Nephron progenitor cell (in vitro differentiated cells): ENCODE data around the gene LAMA2.

ENCODE experiments used
- DNase-seq: peaks from one replicate; pipeline ENCODE4 v3.0.0; 2021
- H3K27ac Mint-ChIP-seq: 2 replicates; pipeline ENCODE4 v1.8.0; 2021; ENCODE audit warnings: mild to moderate bottlenecking, moderate library complexity, mixed read lengths
- H3K27me3 Mint-ChIP-seq: 2 replicates; pipeline ENCODE4 v1.8.0; 2021; ENCODE audit warnings: mild to moderate bottlenecking, low read depth, mixed read lengths; ENCODE audit not compliant: poor library complexity
- H3K36me3 Mint-ChIP-seq: 2 replicates; pipeline ENCODE4 v1.8.0; 2021; ENCODE audit warnings: low read depth, mixed read lengths
- H3K4me1 Mint-ChIP-seq: 2 replicates; pipeline ENCODE4 v1.8.0; 2021; ENCODE audit warnings: mixed read lengths
- H3K4me3 Mint-ChIP-seq: 2 replicates; pipeline ENCODE4 v1.8.0; 2021; ENCODE audit warnings: mild to moderate bottlenecking, moderate library complexity, mixed read lengths
- H3K9me3 Mint-ChIP-seq: 2 replicates; pipeline ENCODE4 v1.8.0; 2021; ENCODE audit warnings: mild to moderate bottlenecking, moderate library complexity, mixed read lengths
- TF ChIP-seq, protein P1 (sequence below): fragments of 200-600 bp; sonication (generic); IDR thresholded peaks from 2 replicates; pipeline ENCODE4 v1.5.0; 2021; ENCODE audit warnings: antibody characterized with exemption

The LAMA2 gene

DNA sequence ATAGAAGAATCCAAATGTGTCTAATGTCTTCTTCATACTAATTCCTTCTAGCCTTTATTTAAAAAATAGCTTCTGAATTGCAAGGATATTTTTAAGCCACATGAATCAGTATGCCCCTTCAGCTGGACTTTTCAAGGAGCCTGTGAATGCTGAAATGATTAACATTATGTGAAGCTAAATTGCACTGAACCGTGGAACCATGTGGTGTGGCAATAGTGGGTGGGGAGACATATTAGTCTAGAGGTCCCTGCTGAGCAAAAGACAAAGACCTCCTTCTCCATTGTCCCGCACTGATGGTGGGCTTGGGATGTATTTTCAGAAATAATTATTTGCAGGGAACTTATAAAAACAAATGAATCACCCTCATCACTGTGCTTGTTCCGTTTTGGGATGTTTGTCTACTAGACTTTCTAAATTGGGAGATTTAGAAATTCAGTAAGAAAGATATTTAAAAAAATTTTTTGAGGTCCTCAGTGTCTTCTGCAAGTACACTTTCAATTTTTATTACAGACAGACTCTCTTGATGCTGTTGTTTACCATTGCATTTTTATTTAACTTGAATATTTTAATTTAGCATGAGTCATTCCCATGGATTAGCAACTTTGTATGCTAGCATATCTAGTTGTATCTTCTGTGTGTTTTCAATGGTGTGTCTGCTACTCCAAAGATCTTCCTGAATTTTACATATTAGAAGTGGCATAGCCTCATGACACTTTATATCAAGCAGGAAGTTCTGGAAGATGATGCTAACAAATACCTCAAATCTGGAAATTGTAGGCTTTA, 238.1 kb downstream of the LAMA2 start:
- Mint-ChIP-seq H3K4me3 (no peak overlapping the region), H3K27ac (no peak overlapping the region), H3K4me1 (no peaks in the 10 kb centered on the region), H3K9me3 (no peaks in the 10 kb centered on the region), H3K36me3 (no peaks in the 10 kb centered on the region), H3K27me3 (peaks cover 3% of the 10 kb centered on the region)
- TF ChIP-seq, protein P1, sequence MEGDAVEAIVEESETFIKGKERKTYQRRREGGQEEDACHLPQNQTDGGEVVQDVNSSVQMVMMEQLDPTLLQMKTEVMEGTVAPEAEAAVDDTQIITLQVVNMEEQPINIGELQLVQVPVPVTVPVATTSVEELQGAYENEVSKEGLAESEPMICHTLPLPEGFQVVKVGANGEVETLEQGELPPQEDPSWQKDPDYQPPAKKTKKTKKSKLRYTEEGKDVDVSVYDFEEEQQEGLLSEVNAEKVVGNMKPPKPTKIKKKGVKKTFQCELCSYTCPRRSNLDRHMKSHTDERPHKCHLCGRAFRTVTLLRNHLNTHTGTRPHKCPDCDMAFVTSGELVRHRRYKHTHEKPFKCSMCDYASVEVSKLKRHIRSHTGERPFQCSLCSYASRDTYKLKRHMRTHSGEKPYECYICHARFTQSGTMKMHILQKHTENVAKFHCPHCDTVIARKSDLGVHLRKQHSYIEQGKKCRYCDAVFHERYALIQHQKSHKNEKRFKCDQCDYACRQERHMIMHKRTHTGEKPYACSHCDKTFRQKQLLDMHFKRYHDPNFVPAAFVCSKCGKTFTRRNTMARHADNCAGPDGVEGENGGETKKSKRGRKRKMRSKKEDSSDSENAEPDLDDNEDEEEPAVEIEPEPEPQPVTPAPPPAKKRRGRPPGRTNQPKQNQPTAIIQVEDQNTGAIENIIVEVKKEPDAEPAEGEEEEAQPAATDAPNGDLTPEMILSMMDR, result no peak
- DNase-seq, result no peak

- Mint-ChIP-seq H3K36me3 (no peaks in the 10 kb centered on the region), H3K4me1 (no peaks in the 10 kb centered on the region), H3K27ac (no peak overlapping the region), H3K9me3 (no peaks in the 10 kb centered on the region), H3K4me3 (no peak overlapping the region), H3K27me3 (peaks cover 3% of the 10 kb centered on the region)
- no peak for DNase-seq
- TF ChIP-seq, protein P1, result no peak
Observed at GRCh38 chr6:129124347-129124746, 241.4 kb downstream of the LAMA2 start.

GRCh38 chr6:129130106-129130505, 247.2 kb downstream of the LAMA2 start:
- H3K4me1 Mint-ChIP-seq, result no peaks in the 10 kb centered on the region
- no peak overlapping the region for H3K27ac Mint-ChIP-seq
- H3K36me3 Mint-ChIP-seq, result no peaks in the 10 kb centered on the region
- no peak for DNase-seq
- TF ChIP-seq, protein P1, result no peak
- H3K9me3 Mint-ChIP-seq, result no peaks in the 10 kb centered on the region
- no peaks in the 10 kb centered on the region for H3K27me3 Mint-ChIP-seq
- no peak overlapping the region for H3K4me3 Mint-ChIP-seq

DNA sequence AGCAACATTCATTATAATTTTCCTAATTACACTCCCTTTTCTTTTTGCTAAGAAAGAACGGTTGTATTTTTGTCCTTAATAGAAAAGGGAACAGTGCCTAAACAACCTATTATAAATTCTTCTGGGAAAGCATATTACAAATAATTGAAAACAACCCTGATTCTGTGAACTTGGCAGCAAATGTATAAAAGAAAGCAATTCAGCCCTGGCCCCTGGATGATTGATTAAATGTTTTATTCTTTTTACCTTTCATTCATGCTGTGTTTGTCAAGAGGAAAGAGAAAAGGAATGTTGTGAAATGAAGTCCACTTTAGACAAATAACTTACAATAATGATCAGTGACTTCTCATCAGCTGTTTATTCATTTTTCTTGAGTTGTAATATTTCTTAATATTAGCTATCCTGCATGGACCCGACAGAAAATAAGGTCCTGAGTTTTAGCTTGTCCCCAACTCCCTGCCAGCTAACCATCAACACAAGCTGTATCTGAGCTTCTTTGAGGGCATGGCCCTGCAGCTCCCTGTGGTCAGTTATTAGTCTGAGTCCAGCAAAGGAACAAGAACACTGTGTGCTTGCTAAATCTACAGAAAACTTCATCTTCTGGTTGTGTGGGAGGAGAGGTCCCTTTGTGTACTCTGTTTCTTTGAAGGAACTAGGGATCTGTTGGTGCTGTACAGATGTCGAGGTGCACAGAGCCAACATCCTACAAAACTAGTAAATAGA, 248.2 kb downstream of the LAMA2 start:
- Mint-ChIP-seq H3K27me3 (no peaks in the 10 kb centered on the region), H3K4me1 (no peaks in the 10 kb centered on the region), H3K36me3 (no peaks in the 10 kb centered on the region), H3K4me3 (no peak overlapping the region), H3K27ac (no peak overlapping the region), H3K9me3 (no peaks in the 10 kb centered on the region)
- no peak for DNase-seq
- TF ChIP-seq, protein P1, result no peak

DNA sequence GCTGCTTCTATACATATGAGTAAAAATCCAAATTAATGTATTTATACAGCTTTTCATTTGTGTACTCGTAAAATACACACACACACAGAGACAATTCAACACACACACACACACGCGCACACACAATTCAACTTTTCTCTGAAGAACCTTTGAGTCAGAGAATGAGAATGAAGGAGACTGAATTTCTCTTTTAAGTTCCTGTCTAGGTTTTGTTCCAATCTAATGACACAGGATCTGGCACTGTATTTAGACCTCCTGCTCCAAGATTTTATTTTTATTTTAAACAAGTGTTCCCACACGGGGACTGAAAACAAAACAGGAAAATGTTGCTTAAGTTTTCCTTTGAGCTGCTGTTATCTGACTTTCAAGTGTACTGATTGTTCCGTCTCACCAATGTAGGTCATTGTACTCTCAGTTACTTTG, 250.8 kb downstream of the LAMA2 start:
- Mint-ChIP-seq H3K4me3 (no peak overlapping the region), H3K4me1 (no peaks in the 10 kb centered on the region), H3K27ac (no peak overlapping the region), H3K27me3 (no peaks in the 10 kb centered on the region), H3K36me3 (no peaks in the 10 kb centered on the region), H3K9me3 (no peaks in the 10 kb centered on the region)
- TF ChIP-seq, protein P1, result no peak
- no peak for DNase-seq
